Transverse colon (tissue), 4 donors: ENCODE measurements around the gene GPHN. TPM values are rescaled to one million over a fixed set of nuclear protein-coding genes. Genes with fewer than 3 reads are reported as not detected.
A peak's percentile ranks its signal among the peaks of the same experiment; 100 is the strongest.

ENCODE experiments used
- DNase-seq: peaks from one replicate; pipeline ENCODE4 v3.0.0-alpha.2; 2019
- H3K27ac ChIP-seq, 4 donors: fragments of 200-600 bp; sonication (generic); 2 replicates each; pipeline ENCODE4 v1.5.1; 2016 to 2018; ENCODE audit warnings: inconsistent platforms in 4 of 4
- H3K27me3 ChIP-seq: fragments of 200-600 bp; sonication (generic); 2 replicates; pipeline ENCODE4 v1.5.1; 2017; ENCODE audit warnings: inconsistent platforms
- H3K36me3 ChIP-seq, 4 donors: fragments of 200-600 bp; sonication (generic); 2 replicates each; pipeline ENCODE4 v1.5.1; 2017 to 2019; ENCODE audit warnings: inconsistent platforms in 4 of 4
- H3K4me1 ChIP-seq, 4 donors: fragments of 200-600 bp; sonication (generic); 2 replicates each; pipeline ENCODE4 v1.5.1; 2017 to 2020; ENCODE audit warnings: inconsistent platforms in 4 of 4
- H3K4me3 ChIP-seq, 4 donors: fragments of 200-600 bp; sonication (generic); 1 replicate in 1 of 4; 2 replicates in 3 of 4; pipeline versions ENCODE4 v1.5.1 to v1.6.1; 2017 to 2019; ENCODE audit warnings: inconsistent platforms in 4 of 4
- H3K9me3 ChIP-seq, 2 donors: fragments of 200-600 bp; sonication (generic); 2 replicates each; pipeline ENCODE4 v1.5.1; 2017 to 2019; ENCODE audit warnings: inconsistent platforms in 2 of 2
- EP300 ChIP-seq: sonication (generic); formaldehyde crosslinking; IDR thresholded peaks from one replicate; pipeline ENCODE4 v1.6.1; 2017; ENCODE audit warnings: antibody characterized with exemption, low read depth
- POLR2A ChIP-seq: fragments of 450-650 bp; IDR thresholded peaks from one replicate; pipeline ENCODE4 v1.6.1; 2016; ENCODE audit warnings: antibody characterized with exemption, mild to moderate bottlenecking, moderate library complexity
- POLR2AphosphoS5 ChIP-seq, 3 donors: sonication (generic); formaldehyde crosslinking; IDR thresholded peaks; one replicate each; pipeline ENCODE4 v1.6.1; 2016; ENCODE audit warnings: antibody characterized with exemption in 3 of 3
- WGBS, 2 donors: methylation state at CpG; one replicate each; pipeline ENCODE4 v1.1.5; 2018; ENCODE audit warnings: low coverage in 1 of 2; 5-methylcytosine and 5-hydroxymethylcytosine counted together
- in situ Hi-C, 4 donors: fragments of 200-750 bp; cut with MboI; loops; one replicate each; pipeline versions ENCODE4 v1.15.0 to v1.15.1; 2017; ENCODE audit warnings: low sequenced_read_pairs in 3 of 4, low pct_ligation_motif_present in 1 of 4, low pct_unique_long_range_greater_than_20kb in 1 of 4
- intact Hi-C: fragments of 100-400 bp; cut with DNase I; formaldehyde crosslinking; loops from one replicate; pipeline ENCODE4 v1.15.1; 2023; ENCODE audit warnings: low total_unique reads
- total RNA-seq, 4 donors: library from RNA; depleted of rRNA; stranded (reverse); fragments of >200 nt; gene quantifications; one replicate each; pipeline ENCODE4 v1.1.0, GENCODE V29; 2016
- TF ChIP-seq, protein P1 (sequence below), 5 experiments: fragments of 200-600 bp in 3 of 5; fragments of 450-650 bp in 2 of 5; sonication (generic) in 3 of 5; IDR thresholded peaks; 1 replicate in 2 of 5; 2 replicates in 3 of 5; pipeline ENCODE4 v1.5.1; 2016 to 2017; ENCODE audit warnings: antibody characterized with exemption in 5 of 5, inconsistent platforms in 3 of 5, mild to moderate bottlenecking in 2 of 5, moderate library complexity in 1 of 5

GPHN gene
- total RNA-seq, 4 donors from 2014 or later = 8.6 to 59.7 (median 23.6) TPM

DNA sequence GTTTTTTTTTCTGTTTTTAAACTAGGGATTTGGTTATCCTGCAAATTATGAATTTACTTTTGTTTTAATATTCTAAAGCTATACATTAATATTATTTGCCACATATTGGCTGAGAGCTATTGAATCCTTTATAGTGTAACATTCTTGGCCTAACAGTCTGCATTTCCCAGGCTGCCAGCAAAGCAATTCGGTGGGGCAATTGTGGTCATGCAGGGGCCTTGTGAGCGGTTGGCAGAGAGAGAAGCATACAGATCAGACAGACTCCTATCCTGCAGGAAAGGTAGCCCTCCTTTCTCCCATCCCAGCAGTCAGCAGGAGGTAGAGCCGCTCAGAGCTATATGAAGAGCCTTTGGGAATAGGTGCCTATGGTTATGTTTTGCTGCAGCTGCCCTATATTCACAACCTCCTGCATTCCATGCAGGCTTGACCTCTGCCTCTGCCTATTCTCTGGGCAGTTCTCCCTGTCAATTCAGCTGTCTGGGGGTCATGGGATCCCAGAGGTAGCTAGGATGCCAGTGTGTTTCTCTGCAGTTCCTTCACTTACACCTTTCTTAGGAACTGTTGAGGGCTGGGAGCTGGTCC, 144.7 kb downstream of the GPHN start:
- 74 to 100% methylated on average over 1 to 3 of the region's 3 CpGs for whole genome bisulfite sequencing, 2 donors
- H3K4me3 ChIP-seq = no peak overlapping the region
- intact Hi-C loops (no loop called here), in situ Hi-C loops (no loop called here)
- DNase-seq = no peak
- peaks cover 9 to 10% of the 10 kb centered on the region in 2 donors for H3K9me3 ChIP-seq
- no peaks in the 10 kb centered on the region for H3K4me1 ChIP-seq
- TF ChIP-seq, protein P1, sequence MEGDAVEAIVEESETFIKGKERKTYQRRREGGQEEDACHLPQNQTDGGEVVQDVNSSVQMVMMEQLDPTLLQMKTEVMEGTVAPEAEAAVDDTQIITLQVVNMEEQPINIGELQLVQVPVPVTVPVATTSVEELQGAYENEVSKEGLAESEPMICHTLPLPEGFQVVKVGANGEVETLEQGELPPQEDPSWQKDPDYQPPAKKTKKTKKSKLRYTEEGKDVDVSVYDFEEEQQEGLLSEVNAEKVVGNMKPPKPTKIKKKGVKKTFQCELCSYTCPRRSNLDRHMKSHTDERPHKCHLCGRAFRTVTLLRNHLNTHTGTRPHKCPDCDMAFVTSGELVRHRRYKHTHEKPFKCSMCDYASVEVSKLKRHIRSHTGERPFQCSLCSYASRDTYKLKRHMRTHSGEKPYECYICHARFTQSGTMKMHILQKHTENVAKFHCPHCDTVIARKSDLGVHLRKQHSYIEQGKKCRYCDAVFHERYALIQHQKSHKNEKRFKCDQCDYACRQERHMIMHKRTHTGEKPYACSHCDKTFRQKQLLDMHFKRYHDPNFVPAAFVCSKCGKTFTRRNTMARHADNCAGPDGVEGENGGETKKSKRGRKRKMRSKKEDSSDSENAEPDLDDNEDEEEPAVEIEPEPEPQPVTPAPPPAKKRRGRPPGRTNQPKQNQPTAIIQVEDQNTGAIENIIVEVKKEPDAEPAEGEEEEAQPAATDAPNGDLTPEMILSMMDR (IDR thresholded peaks at IDR 0.05) = no peak
- TF ChIP-seq EP300 (no peak), POLR2AphosphoS5 (IDR thresholded peaks at IDR 0.05) (no peak), POLR2A (no peak)
- no peaks in the 10 kb centered on the region for H3K36me3 ChIP-seq
- H3K27me3 ChIP-seq = no peaks in the 10 kb centered on the region
- no peak overlapping the region for H3K27ac ChIP-seq

DNA sequence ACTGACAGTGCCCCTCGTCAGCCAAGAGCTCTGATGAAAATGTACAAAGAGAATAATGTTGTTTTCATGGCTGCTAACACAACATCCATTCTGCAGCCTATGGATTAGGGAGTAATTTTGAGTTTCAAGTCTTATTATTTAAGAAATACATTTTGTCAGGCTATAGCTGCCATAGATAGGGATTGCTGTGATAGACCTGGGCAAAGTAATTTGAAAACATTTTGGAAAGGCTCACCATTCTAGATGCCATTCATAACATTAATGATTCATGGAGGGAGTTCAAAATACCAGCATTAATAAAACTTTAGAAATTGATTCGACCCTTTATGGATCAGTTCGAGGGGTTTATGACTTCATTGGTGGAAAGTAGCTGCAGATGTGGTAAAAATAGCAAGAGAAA, 149.8 kb downstream of the GPHN start:
- in situ Hi-C loops = no loop called here
- Histone ChIP-seq H3K36me3 (no peaks in the 10 kb centered on the region), H3K27ac (no peak overlapping the region), H3K9me3 (peaks cover 14 to 15% of the 10 kb centered on the region in 2 donors), H3K27me3 (no peaks in the 10 kb centered on the region), H3K4me3 (no peak overlapping the region), H3K4me1 (no peaks in the 10 kb centered on the region)
- no peak for TF ChIP-seq EP300
- TF ChIP-seq, protein P1 (IDR thresholded peaks at IDR 0.05) = no peak
- TF ChIP-seq POLR2AphosphoS5 (IDR thresholded peaks at IDR 0.05) = no peak
- no peak for TF ChIP-seq POLR2A
- intact Hi-C loops = no loop called here
- 77 to 91% methylated on average over 3 of the region's 3 CpGs for WGBS, 2 donors
- no peak for DNase-seq

DNA sequence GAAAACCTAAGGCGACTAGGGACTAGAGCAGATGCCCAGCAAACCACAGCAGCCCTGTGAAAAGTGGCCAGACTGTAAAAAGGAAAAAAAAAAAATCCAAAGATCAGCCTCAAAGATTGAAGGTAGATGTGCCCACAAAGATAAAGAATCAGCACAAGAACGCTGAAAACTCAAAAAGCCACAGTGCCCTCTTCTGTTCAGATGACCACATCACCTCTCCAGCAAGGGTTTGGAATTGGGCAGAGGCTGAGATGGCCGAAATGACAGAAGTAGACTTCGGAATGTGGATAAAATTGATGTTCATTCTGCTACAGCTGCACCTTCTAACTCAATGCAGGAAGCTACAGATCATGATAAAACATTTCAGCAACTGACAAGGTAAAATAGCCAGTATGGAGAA, 154.4 kb downstream of the GPHN start:
- peaks cover 7 to 8% of the 10 kb centered on the region in 2 donors for H3K9me3 ChIP-seq
- intact Hi-C loops (no loop called here), in situ Hi-C loops (no loop called here)
- 72 to 74% methylated on average over 3 to 4 of the region's 4 CpGs for WGBS, 2 donors
- H3K36me3 ChIP-seq = no peaks in the 10 kb centered on the region
- no peaks in the 10 kb centered on the region for H3K4me1 ChIP-seq
- H3K4me3 ChIP-seq = no peak overlapping the region
- no peak for DNase-seq
- TF ChIP-seq, protein P1 (IDR thresholded peaks at IDR 0.05) = peak in 1 of 5 experiments; percentile 17
- TF ChIP-seq EP300 (no peak), POLR2A (no peak), POLR2AphosphoS5 (IDR thresholded peaks at IDR 0.05) (no peak)
- H3K27ac ChIP-seq = no peak overlapping the region
- no peaks in the 10 kb centered on the region for H3K27me3 ChIP-seq

DNA sequence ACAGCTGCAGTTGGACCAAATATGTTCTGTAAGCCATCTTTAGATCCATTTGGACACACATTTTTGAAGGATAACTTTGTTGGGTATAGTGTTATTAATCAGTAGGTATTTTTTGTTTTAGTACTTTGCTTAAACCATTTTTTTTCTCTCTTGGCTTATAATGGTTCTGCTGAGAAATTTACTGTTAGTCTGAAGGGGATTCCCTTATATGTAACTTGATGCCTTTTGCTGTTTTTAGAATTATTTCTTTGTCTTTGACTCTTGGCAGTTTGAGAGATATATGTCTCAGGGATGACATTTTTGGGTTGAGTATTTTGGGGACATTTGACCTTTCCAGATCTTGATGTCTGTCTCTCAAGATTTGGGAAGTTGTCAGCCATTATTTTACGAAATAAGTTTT, 169.8 kb downstream of the GPHN start:
- intact Hi-C loops (no loop called here), in situ Hi-C loops (no loop called here)
- TF ChIP-seq, protein P1 (IDR thresholded peaks at IDR 0.05) = no peak
- no peak for TF ChIP-seq EP300
- no peak for TF ChIP-seq POLR2A
- no peak for TF ChIP-seq POLR2AphosphoS5 (IDR thresholded peaks at IDR 0.05)
- Histone ChIP-seq H3K4me3 (no peak overlapping the region), H3K9me3 (peaks cover 12 to 30% of the 10 kb centered on the region in 2 donors), H3K36me3 (peaks cover 0 to 6% (median 2%) of the 10 kb centered on the region in 4 donors), H3K27ac (no peak overlapping the region), H3K4me1 (no peaks in the 10 kb centered on the region), H3K27me3 (no peaks in the 10 kb centered on the region)
- DNase-seq = no peak
- 89% methylated on average over 1 of the region's 1 CpG; no CpG with 5 or more reads in 1 of the 2 donors for WGBS, 2 donors
